Nephron progenitor cell (in vitro differentiated cells): ENCODE measurements around the gene URGCP.

Experiments
- DNase-seq: peaks from one replicate; pipeline ENCODE4 v3.0.0; 2021
- H3K27ac Mint-ChIP-seq: 2 replicates; pipeline ENCODE4 v1.8.0; 2021; ENCODE audit warnings: mild to moderate bottlenecking, moderate library complexity, mixed read lengths
- H3K27me3 Mint-ChIP-seq: 2 replicates; pipeline ENCODE4 v1.8.0; 2021; ENCODE audit warnings: mild to moderate bottlenecking, low read depth, mixed read lengths; ENCODE audit not compliant: poor library complexity
- H3K36me3 Mint-ChIP-seq: 2 replicates; pipeline ENCODE4 v1.8.0; 2021; ENCODE audit warnings: low read depth, mixed read lengths
- H3K4me1 Mint-ChIP-seq: 2 replicates; pipeline ENCODE4 v1.8.0; 2021; ENCODE audit warnings: mixed read lengths
- H3K4me3 Mint-ChIP-seq: 2 replicates; pipeline ENCODE4 v1.8.0; 2021; ENCODE audit warnings: mild to moderate bottlenecking, moderate library complexity, mixed read lengths
- H3K9me3 Mint-ChIP-seq: 2 replicates; pipeline ENCODE4 v1.8.0; 2021; ENCODE audit warnings: mild to moderate bottlenecking, moderate library complexity, mixed read lengths
- TF ChIP-seq, protein P1 (sequence below): fragments of 200-600 bp; sonication (generic); IDR thresholded peaks from 2 replicates; pipeline ENCODE4 v1.5.0; 2021; ENCODE audit warnings: antibody characterized with exemption

URGCP gene

GRCh38 chr7:43944286-43944685 lies 37.9 kb upstream of the URGCP start:
- Mint-ChIP-seq H3K27ac (no peak overlapping the region), H3K27me3 (no peaks in the 10 kb centered on the region), H3K9me3 (no peaks in the 10 kb centered on the region), H3K4me1 (no peaks in the 10 kb centered on the region), H3K4me3 (no peak overlapping the region), H3K36me3 (peaks cover 16% of the 10 kb centered on the region)
- DNase-seq: no peak
- TF ChIP-seq, protein P1, sequence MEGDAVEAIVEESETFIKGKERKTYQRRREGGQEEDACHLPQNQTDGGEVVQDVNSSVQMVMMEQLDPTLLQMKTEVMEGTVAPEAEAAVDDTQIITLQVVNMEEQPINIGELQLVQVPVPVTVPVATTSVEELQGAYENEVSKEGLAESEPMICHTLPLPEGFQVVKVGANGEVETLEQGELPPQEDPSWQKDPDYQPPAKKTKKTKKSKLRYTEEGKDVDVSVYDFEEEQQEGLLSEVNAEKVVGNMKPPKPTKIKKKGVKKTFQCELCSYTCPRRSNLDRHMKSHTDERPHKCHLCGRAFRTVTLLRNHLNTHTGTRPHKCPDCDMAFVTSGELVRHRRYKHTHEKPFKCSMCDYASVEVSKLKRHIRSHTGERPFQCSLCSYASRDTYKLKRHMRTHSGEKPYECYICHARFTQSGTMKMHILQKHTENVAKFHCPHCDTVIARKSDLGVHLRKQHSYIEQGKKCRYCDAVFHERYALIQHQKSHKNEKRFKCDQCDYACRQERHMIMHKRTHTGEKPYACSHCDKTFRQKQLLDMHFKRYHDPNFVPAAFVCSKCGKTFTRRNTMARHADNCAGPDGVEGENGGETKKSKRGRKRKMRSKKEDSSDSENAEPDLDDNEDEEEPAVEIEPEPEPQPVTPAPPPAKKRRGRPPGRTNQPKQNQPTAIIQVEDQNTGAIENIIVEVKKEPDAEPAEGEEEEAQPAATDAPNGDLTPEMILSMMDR: no peak

DNA sequence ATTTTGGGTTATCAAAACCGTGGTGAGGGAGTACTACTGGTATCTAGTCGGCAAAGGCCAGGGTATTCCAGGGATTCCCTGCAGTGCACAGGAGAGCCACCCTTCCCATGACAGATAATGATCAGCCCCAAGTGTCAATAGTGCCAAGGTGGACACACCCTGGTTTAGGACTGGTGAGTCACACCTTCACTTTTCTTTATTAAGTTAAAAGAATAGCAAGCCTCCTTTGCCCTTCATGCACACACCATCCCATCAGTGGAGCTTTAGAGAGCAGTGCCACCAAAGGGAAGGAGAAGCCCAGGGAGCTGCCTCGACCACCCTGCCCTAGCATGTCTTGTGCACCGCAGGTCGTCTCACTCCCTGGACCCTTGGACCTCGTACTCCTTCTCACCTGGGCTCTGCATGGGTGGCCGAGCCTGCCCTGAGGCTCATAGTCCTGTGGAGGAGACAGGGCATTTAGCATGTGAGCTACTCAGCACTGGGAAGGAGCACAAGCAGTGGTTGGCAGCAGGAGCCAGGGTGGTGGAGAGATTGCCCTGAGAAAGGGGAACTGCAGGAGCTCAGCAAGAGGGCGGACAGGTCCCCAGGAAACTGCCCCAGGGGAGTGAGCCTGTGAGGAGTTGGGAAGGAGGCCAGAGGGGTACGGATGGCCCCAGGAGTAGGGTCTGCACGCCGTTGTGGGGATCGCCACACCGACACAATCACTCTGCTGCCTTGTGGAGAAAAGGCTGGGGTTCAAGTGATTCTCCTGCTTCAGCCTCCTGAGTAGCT lies 37.2 kb upstream of the URGCP start:
- no peak overlapping the region for H3K27ac Mint-ChIP-seq
- no peak for DNase-seq
- TF ChIP-seq, protein P1: no peak
- no peaks in the 10 kb centered on the region for H3K27me3 Mint-ChIP-seq
- H3K4me3 Mint-ChIP-seq: no peak overlapping the region
- no peaks in the 10 kb centered on the region for H3K4me1 Mint-ChIP-seq
- H3K36me3 Mint-ChIP-seq: peaks cover 16% of the 10 kb centered on the region
- H3K9me3 Mint-ChIP-seq: no peaks in the 10 kb centered on the region

GRCh38 chr7:43942997-43943396 lies 36.6 kb upstream of the URGCP start:
- Mint-ChIP-seq H3K27ac (no peak overlapping the region), H3K27me3 (no peaks in the 10 kb centered on the region)

GRCh38 chr7:43942250-43942649 lies 35.9 kb upstream of the URGCP start:
- Mint-ChIP-seq H3K9me3 (no peaks in the 10 kb centered on the region), H3K27ac (no peak overlapping the region), H3K27me3 (no peaks in the 10 kb centered on the region), H3K36me3 (peaks cover 5% of the 10 kb centered on the region), H3K4me3 (no peak overlapping the region), H3K4me1 (no peaks in the 10 kb centered on the region)
- DNase-seq: no peak
- TF ChIP-seq, protein P1: no peak

More at GRCh38 chr7:43942997-43943396, 36.6 kb upstream of the URGCP start:
- no peaks in the 10 kb centered on the region for H3K9me3 Mint-ChIP-seq
- peaks cover 13% of the 10 kb centered on the region for H3K36me3 Mint-ChIP-seq
- no peaks in the 10 kb centered on the region for H3K4me1 Mint-ChIP-seq
- no peak for DNase-seq
- TF ChIP-seq, protein P1: no peak
- no peak overlapping the region for H3K4me3 Mint-ChIP-seq

DNA sequence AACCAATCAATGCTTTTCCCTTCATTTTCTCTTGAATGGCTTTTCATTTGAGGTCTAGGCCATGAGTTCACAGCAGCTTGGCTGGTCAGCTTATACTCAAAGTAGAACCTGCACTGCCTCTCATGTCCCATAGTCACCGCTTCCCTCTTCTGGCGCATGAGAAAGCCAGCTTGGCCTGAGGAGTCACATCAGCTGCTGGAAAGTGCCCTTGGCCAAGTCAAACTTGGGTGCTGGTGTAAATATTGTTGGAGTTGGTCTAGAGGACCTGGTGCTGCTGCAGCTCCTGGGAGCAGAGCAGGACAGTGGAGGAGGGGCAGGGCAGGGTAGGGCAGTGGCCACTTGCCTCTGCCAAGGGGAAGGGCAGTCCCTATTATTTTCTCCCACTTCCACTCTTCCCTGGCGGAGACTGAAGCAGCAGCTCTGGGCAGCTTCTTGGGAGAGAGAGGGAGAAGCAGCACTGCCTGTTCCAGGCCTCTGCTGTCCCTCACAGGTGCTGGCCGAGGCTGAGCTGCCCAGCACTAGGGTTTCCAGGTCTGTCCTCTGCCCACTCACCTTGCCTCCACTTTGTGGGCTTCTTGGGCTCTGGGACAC lies 32.6 kb upstream of the URGCP start:
- H3K27ac Mint-ChIP-seq: no peak overlapping the region
- H3K9me3 Mint-ChIP-seq: no peaks in the 10 kb centered on the region
- no peaks in the 10 kb centered on the region for H3K36me3 Mint-ChIP-seq
- TF ChIP-seq, protein P1: no peak
- DNase-seq: no peak
- no peaks in the 10 kb centered on the region for H3K4me1 Mint-ChIP-seq
- no peak overlapping the region for H3K4me3 Mint-ChIP-seq
- H3K27me3 Mint-ChIP-seq: no peaks in the 10 kb centered on the region

- Mint-ChIP-seq H3K9me3 (no peaks in the 10 kb centered on the region), H3K4me1 (no peaks in the 10 kb centered on the region), H3K4me3 (no peak overlapping the region), H3K36me3 (no peaks in the 10 kb centered on the region), H3K27me3 (no peaks in the 10 kb centered on the region), H3K27ac (no peak overlapping the region)
- DNase-seq: no peak
- TF ChIP-seq, protein P1: no peak
Measured at GRCh38 chr7:43937444-43937843, 31.0 kb upstream of the URGCP start.
